ENCODE data around the gene STN1.

The STN1 gene

DNA sequence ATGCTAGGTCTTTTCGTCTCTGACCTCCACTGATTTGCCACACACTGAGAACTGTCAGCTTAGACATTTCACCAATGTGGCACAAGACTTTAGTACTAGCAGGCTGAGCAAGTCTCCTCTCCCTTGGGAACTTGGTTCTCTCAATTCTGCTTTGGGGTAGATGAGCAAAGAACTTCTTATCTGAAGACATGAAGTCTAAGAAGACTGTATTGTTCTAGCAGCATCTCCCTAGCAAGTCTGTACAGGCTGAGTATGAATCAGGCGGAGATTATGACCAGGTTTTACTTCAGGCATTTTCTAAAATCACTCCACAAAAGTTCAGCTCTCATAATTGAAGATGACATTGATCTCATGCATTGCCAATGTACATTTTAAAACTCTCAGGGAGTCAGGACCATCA lies 23.8 kb upstream of the STN1 start:
- CTCF ChIA-PET, result interaction anchor here (0.9 to 1.7 kb wide), 4 partner anchors 8 to 11 kb away, joined by 3 to 7 read pairs (median 4); no protein-coding TSS in a partner anchor
- TF ChIP-seq, protein P1, sequence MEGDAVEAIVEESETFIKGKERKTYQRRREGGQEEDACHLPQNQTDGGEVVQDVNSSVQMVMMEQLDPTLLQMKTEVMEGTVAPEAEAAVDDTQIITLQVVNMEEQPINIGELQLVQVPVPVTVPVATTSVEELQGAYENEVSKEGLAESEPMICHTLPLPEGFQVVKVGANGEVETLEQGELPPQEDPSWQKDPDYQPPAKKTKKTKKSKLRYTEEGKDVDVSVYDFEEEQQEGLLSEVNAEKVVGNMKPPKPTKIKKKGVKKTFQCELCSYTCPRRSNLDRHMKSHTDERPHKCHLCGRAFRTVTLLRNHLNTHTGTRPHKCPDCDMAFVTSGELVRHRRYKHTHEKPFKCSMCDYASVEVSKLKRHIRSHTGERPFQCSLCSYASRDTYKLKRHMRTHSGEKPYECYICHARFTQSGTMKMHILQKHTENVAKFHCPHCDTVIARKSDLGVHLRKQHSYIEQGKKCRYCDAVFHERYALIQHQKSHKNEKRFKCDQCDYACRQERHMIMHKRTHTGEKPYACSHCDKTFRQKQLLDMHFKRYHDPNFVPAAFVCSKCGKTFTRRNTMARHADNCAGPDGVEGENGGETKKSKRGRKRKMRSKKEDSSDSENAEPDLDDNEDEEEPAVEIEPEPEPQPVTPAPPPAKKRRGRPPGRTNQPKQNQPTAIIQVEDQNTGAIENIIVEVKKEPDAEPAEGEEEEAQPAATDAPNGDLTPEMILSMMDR (IDR thresholded peaks at IDR 0.05; ENCODE audit: control extremely low read depth, extremely low read depth, low read depth, missing control alignments), result no peak
- POLR2A ChIA-PET, result no interaction called here
- DNase-seq (ENCODE audit: extremely low spot score), result no peak

DNA sequence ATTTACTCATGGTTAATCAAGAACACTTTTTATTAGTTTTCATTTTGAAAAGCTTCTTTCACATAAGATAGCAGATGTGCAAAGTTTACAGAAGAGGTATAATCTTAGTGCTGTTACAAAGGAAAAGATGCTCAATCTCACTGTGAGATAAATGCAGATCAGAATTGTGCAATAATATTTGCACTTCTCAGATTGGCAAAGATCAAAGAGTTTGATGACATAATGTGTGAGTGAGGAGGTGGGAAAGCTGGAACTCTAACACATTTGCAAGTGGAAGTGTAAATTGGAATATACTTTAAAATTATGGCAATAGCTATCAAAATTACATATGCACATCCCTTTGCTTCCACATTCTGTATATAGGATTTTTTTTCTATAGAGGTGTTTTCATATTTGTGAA lies 21.5 kb upstream of the STN1 start:
- TF ChIP-seq, protein P1 (IDR thresholded peaks at IDR 0.05; ENCODE audit: control extremely low read depth, extremely low read depth, low read depth, missing control alignments), result no peak
- ChIA-PET POLR2A (no interaction called here), CTCF (interaction anchor here (0.8 to 1.2 kb wide), 2 partner anchors 12 kb away, joined by 3 to 5 read pairs; no protein-coding TSS in a partner anchor)
- no peak for DNase-seq (ENCODE audit: extremely low spot score)

DNA sequence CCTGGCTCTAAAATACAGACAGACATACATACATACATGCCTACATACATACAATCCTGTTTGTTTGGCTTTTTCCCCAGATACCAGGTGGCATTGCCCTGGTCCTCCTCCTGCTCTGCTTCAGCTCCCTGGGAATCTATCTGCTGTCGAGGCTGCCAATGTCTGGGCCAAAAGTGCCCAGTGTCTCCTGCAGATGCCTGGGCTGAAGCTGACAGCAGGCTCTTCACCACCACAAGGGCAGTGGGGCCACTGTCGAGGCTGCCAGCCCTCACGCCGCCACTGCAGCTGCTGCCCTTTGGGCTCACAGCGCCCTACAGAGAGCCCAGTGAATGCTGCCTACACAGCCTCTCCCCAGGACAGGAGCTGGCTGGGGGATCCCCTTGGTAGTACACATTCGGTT lies 18.0 kb upstream of the STN1 start:
- ChIA-PET CTCF (no interaction called here), POLR2A (no interaction called here)
- DNase-seq (ENCODE audit: extremely low spot score), result no peak
- TF ChIP-seq, protein P1 (IDR thresholded peaks at IDR 0.05; ENCODE audit: control extremely low read depth, extremely low read depth, low read depth, missing control alignments), result no peak

DNA sequence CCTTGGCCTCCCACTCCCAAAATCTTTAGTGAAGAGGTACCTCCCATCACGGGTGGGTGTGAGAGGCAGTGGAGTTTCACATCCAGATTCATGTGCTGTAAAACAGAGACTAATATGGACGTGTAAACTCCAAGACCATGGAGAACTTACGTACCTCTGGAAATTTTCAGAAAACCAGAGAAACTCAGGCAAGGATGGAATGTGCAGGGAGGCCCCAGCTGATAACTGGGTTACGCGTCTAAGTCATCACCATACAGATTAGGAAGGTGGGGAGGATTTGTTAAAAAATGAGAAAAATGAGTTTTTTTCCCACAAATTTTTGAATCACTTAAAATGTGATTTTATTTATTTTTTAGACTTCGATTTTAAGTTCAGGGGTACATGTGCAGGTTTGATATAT lies 16.3 kb upstream of the STN1 start:
- ChIA-PET CTCF (no interaction called here), POLR2A (no interaction called here)
- TF ChIP-seq, protein P1 (IDR thresholded peaks at IDR 0.05; ENCODE audit: control extremely low read depth, extremely low read depth, low read depth, missing control alignments), result no peak
- DNase-seq (ENCODE audit: extremely low spot score), result no peak

DNA sequence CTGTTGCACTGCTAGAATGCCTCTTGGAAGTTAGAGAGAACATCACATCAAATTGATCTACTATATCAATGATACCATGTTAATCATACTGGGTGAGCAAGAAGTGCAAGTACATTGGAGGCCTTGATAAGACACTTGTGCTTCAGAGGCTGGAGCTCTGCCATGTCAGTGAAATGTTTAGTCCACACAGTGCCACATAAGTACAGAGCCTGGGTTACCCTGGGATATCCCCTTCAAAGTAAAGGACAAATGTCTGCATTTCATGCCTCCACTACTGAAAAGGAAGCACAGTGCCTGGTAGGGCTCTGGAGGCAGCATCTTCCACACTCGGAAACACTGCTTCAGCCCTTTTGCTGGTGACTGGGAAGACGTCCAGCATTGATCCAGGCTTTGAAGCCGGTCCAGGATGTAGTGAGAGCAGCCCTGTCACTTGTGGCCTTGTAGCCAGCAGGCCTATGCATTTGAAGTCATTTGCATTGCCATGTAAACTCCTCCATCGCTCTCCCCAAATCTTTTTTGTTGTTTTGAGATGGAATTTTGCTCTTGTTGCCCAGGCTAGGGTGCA lies 15.7 kb upstream of the STN1 start:
- ChIA-PET CTCF (no interaction called here), POLR2A (no interaction called here)
- DNase-seq (ENCODE audit: extremely low spot score), result no peak
- TF ChIP-seq, protein P1 (IDR thresholded peaks at IDR 0.05; ENCODE audit: control extremely low read depth, extremely low read depth, low read depth, missing control alignments), result no peak

DNA sequence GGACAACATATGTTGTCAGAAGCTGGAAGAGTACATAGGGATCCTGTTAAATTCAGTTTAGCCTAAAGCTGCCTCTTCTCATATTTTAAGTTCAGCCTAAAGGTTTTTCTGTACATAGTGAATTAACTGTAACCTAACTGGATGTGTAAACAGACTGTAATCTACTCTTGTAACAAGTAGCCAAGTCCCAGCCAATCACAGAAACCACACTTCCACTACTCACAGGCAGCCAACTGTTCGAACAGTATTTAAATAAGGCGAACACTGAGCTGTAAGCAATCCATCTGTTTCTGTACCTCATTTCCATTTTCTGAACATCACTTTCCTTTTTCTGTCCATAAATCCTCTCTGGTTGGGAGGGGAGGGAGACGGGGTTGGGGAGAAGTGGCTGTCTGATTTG lies 15.0 kb upstream of the STN1 start:
- TF ChIP-seq, protein P1 (IDR thresholded peaks at IDR 0.05; ENCODE audit: control extremely low read depth, extremely low read depth, low read depth, missing control alignments), result no peak
- no peak for DNase-seq (ENCODE audit: extremely low spot score)
- ChIA-PET CTCF (interaction anchor here (0.7 to 1.5 kb wide), 2 partner anchors 9 to 11 kb away, joined by 3 read pairs; no protein-coding TSS in a partner anchor), POLR2A (no interaction called here)
